DND-41 (cell line): Measurements from ENCODE around the gene BTG2.

Experiments used
- CTCF ChIP-seq: IDR thresholded peaks from 2 replicates; pipeline ENCODE4 v1.5.1; 2012; ENCODE audit warnings: borderline replicate concordance, low read length, moderate library complexity, mild to moderate bottlenecking; ENCODE audit not compliant: poor library complexity, severe bottlenecking; ENCODE audit errors: extremely low read depth
- EZH2 ChIP-seq: IDR thresholded peaks from 3 replicates; pipeline ENCODE4 v1.6.1; 2012; ENCODE audit warnings: borderline replicate concordance, low read depth, mild to moderate bottlenecking, moderate library complexity, low read length, inconsistent platforms; ENCODE audit not compliant: severe bottlenecking

GRCh38 chr1:203322500-203323179, 17.3 kb downstream of the BTG2 start:
- no peak for TF ChIP-seq CTCF
- no peak for TF ChIP-seq EZH2
